Heart left ventricle (tissue), 16 donors: ENCODE measurements around the gene THSD7B. TPM values are rescaled to one million over a fixed set of nuclear protein-coding genes. Genes with fewer than 3 reads are reported as not detected.

Source experiments
- ATAC-seq, 4 donors: fragments of 200-7000 bp; cut with Tn5 transposase; one replicate each; pipeline ENCODE4 v1.9.1; 2020 to 2022; ENCODE audit warnings: moderate library complexity in 4 of 4, mild to moderate bottlenecking in 3 of 4, moderate number of reproducible peaks in 1 of 4
- DNase-seq, 5 donors: peaks; one replicate each; pipeline ENCODE4 v3.0.0-alpha.2; 2020
- H3K27ac ChIP-seq, 12 donors: fragments of 200-600 bp; sonication (generic) in 4 of 12; one replicate each; pipeline versions ENCODE4 v1.5.0 to v1.8.0; 2016 to 2022; ENCODE audit warnings: mild to moderate bottlenecking in 2 of 12
- H3K27me3 ChIP-seq, 9 donors: fragments of 200-600 bp; sonication (generic) in 2 of 9; one replicate each; pipeline versions ENCODE4 v1.5.1 to v1.8.0; 2016 to 2022; ENCODE audit warnings: mild to moderate bottlenecking in 3 of 9
- H3K36me3 ChIP-seq, 9 donors: fragments of 200-600 bp; sonication (generic) in 2 of 9; one replicate each; pipeline versions ENCODE4 v1.5.0 to v1.8.0; 2018 to 2022; ENCODE audit warnings: mild to moderate bottlenecking in 2 of 9
- H3K4me1 ChIP-seq, 12 donors: fragments of 200-600 bp; sonication (generic) in 4 of 12; one replicate each; pipeline versions ENCODE4 v1.5.0 to v1.8.0; 2016 to 2022; ENCODE audit warnings: mild to moderate bottlenecking in 3 of 12
- H3K4me3 ChIP-seq, 12 donors: fragments of 200-600 bp; sonication (generic) in 4 of 12; one replicate each; pipeline versions ENCODE4 v1.5.0 to v1.8.0; 2017 to 2022; ENCODE audit warnings: mild to moderate bottlenecking in 9 of 12, moderate library complexity in 4 of 12
- H3K9me3 ChIP-seq, 12 donors: fragments of 200-600 bp; sonication (generic) in 4 of 12; one replicate each; pipeline versions ENCODE4 v1.5.0 to v1.8.0; 2016 to 2022; ENCODE audit warnings: mild to moderate bottlenecking in 1 of 12
- CTCF ChIP-seq, 12 donors: fragments of 200-600 bp; sonication (generic) in 4 of 12; IDR thresholded peaks; one replicate each; pipeline versions ENCODE4 v1.5.0 to v1.8.0; 2018 to 2022; ENCODE audit warnings: antibody characterized with exemption in 12 of 12, mild to moderate bottlenecking in 5 of 12
- POLR2A ChIP-seq, 2 donors: fragments of 450-650 bp; IDR thresholded peaks; one replicate each; pipeline ENCODE4 v1.6.1; 2017; ENCODE audit warnings: antibody characterized with exemption in 2 of 2, mild to moderate bottlenecking in 2 of 2, moderate library complexity in 2 of 2
- WGBS, 4 donors: extraction: QIAGEN DNeasy Blood & Tissue Kit in 2 of 4; methylation state at CpG; one replicate each; pipeline versions ENCODE4 v1.1.5 to v1.1.7; 2013 to 2018; 5-methylcytosine and 5-hydroxymethylcytosine counted together
- intact Hi-C, 10 donors: fragments of 100-400 bp; cut with DNase I; formaldehyde crosslinking; loops; one replicate each; pipeline versions ENCODE4 v1.11.1 to v1.14.2; 2022
- polyA plus RNA-seq, 2 donors: library from polyadenylated mRNA; stranded (reverse); fragments of 200-250 nt; gene quantifications; one replicate each; pipeline ENCODE4 v1.2.3, GENCODE V29; 2013
- total RNA-seq, 9 donors: library from RNA; depleted of rRNA in 2 of 9; stranded (reverse); fragments of >200 nt in 2 of 9; fragmentation: NEBNext Ultra II Directional in 3 of 9; extraction: Animal tissue kit (Norgen Biotek cat#: 25700) in 3 of 9; gene quantifications; one replicate each; pipeline versions ENCODE4 v1.1.0 to v1.2.4, GENCODE V29; 2016 to 2023
- donor health status: ischemic (EF 13 %, LVEDD 7.1; RV severe dilation, severe dysfunction).
- donor health status: healthy with polysubstance abuse.
- donor health status: DM: no; HTN: yes; CAD: no.
- donor health status: DM: no; HTN: no; CAD: no.
- donor health status: ischemic (EF 25% LVEDD 6.9; RV normal size, moderate dysfunction).
- donor health status: ischemic (EF 25% LVEDD 5.7; RV mildly dilated, moderate dysfunction).
- donor health status: healthy.
- donor health status: DM: yes; HTN: yes; CAD: no.
- donor health status: ischemic (EF 35%, LVEDD 5.7; RV mildly dilated, moderate dysfunction).
- donor health status: nonischemic (EF 11% LVEDD 7.7; RV severe dilation, severe dysfunction).
- donor health status: DM: yes; HTN: yes; CAD: no.
- donor health status: PGD.
- donor health status: ischemic (EF 29% LVEDD 5.4; RV normal size, mild dysfunction).
- donor health status: nonischemic (EF 23%, LVEDD 6.1; RV moderate dilation, normal function).

THSD7B gene
- total and polyA plus RNA-seq, 11 donors = 0.04 to 0.43 (median 0.17) TPM

GRCh38 chr2:137500599-137500998, 735.3 kb downstream of the THSD7B start:
- intact Hi-C loops = no loop called here

GRCh38 chr2:137507237-137507636, 741.9 kb downstream of the THSD7B start:
- DNase-seq = no peak
- Histone ChIP-seq H3K27ac (no peak overlapping the region), H3K9me3 (no peaks in the 10 kb centered on the region), H3K27me3 (no peaks in the 10 kb centered on the region), H3K36me3 (no peaks in the 10 kb centered on the region), H3K4me3 (no peak overlapping the region), H3K4me1 (no peaks in the 10 kb centered on the region)
- TF ChIP-seq CTCF (IDR thresholded peaks at IDR 0.05) (no peak), POLR2A (IDR thresholded peaks at IDR 0.05) (no peak)
- WGBS, 4 donors = 86 to 93% (median 90%) methylated on average over 2 of the region's 2 CpGs
- intact Hi-C loops = no loop called here
- no peak for ATAC-seq

More at GRCh38 chr2:137500599-137500998, 735.3 kb downstream of the THSD7B start:
- H3K4me1 ChIP-seq = no peaks in the 10 kb centered on the region
- no peak overlapping the region for H3K4me3 ChIP-seq
- H3K36me3 ChIP-seq = no peaks in the 10 kb centered on the region
- no peaks in the 10 kb centered on the region for H3K9me3 ChIP-seq
- WGBS, 4 donors = 90 to 93% (median 91%) methylated on average over 3 of the region's 3 CpGs
- no peaks in the 10 kb centered on the region for H3K27me3 ChIP-seq
- no peak overlapping the region for H3K27ac ChIP-seq
- no peak for DNase-seq
- no peak for TF ChIP-seq CTCF (IDR thresholded peaks at IDR 0.05)
- no peak for TF ChIP-seq POLR2A (IDR thresholded peaks at IDR 0.05)
- ATAC-seq = no peak

- Histone ChIP-seq H3K36me3 (no peaks in the 10 kb centered on the region), H3K27ac (no peak overlapping the region), H3K9me3 (no peaks in the 10 kb centered on the region), H3K27me3 (no peaks in the 10 kb centered on the region), H3K4me3 (no peak overlapping the region), H3K4me1 (no peaks in the 10 kb centered on the region)
- WGBS, 4 donors = 37 to 79% (median 50%) methylated on average over 5 of the region's 5 CpGs
- ATAC-seq (no peak), DNase-seq (no peak)
- intact Hi-C loops = no loop called here
- no peak for TF ChIP-seq CTCF (IDR thresholded peaks at IDR 0.05)
- TF ChIP-seq POLR2A (IDR thresholded peaks at IDR 0.05) = no peak
These were observed 743.5 kb downstream of the THSD7B start for GRCh38 chr2:137508739-137509384.

GRCh38 chr2:137511526-137511925, 746.2 kb downstream of the THSD7B start:
- Histone ChIP-seq H3K4me1 (no peaks in the 10 kb centered on the region), H3K4me3 (no peak overlapping the region), H3K9me3 (peaks cover 0 to 8% (median 0%) of the 10 kb centered on the region in 12 donors), H3K36me3 (no peaks in the 10 kb centered on the region), H3K27ac (no peak overlapping the region), H3K27me3 (no peaks in the 10 kb centered on the region)
- ATAC-seq (no peak), DNase-seq (no peak)
- intact Hi-C loops = no loop called here
- TF ChIP-seq POLR2A (IDR thresholded peaks at IDR 0.05) (no peak), CTCF (IDR thresholded peaks at IDR 0.05) (no peak)
- 51 to 71% (median 61%) methylated on average over 1 of the region's 1 CpG for WGBS, 4 donors
